MCF 10A (cell line): ENCODE measurements around the gene HSP90AA1. TPM values are rescaled to one million over a fixed set of nuclear protein-coding genes. Genes with fewer than 3 reads are reported as not detected.

Experiments used
- BruUV-seq: library from RNA; stranded (reverse); fragments of 400-500 nt; replicated peaks from 2 replicates; lab custom pipeline; 2021; lab: Mats Ljungman, UMichigan
- CTCF ChIA-PET: fragments of 300-600 bp; sonication (Branson Sonifier 250); formaldehyde crosslinking; extraction: SDS; loops from one replicate; lab custom pipeline; 2021; ENCODE audit warnings: antibody characterized with exemption, inconsistent platforms; lab: Yijun Ruan, JAX
- POLR2A ChIA-PET: fragments of 300-600, 350-650 bp; sonication (Branson Sonifier 250); formaldehyde crosslinking; extraction: SDS; loops from one replicate; lab custom pipeline; 2020; ENCODE audit warnings: antibody characterized with exemption, inconsistent platforms; lab: Yijun Ruan, JAX
- DNase-seq: peaks from one replicate; pipeline ENCODE4 v3.0.0-alpha.2; 2018; ENCODE audit not compliant: unreplicated experiment
- H3K27ac Mint-ChIP-seq: one replicate; pipeline ENCODE4 v1.8.0; 2022; ENCODE audit warnings: mild to moderate bottlenecking, low read depth, mixed read lengths; ENCODE audit not compliant: unreplicated experiment
- H3K27me3 Mint-ChIP-seq: one replicate; pipeline ENCODE4 v1.8.0; 2022; ENCODE audit warnings: mixed read lengths; ENCODE audit not compliant: insufficient read depth, unreplicated experiment
- H3K36me3 Mint-ChIP-seq: one replicate; pipeline ENCODE4 v1.8.0; 2022; ENCODE audit warnings: mild to moderate bottlenecking, moderate library complexity, mixed read lengths; ENCODE audit not compliant: insufficient read depth, unreplicated experiment
- H3K4me1 Mint-ChIP-seq: one replicate; pipeline ENCODE4 v1.8.0; 2022; ENCODE audit warnings: mixed read lengths; ENCODE audit not compliant: insufficient read depth, unreplicated experiment
- H3K4me3 Mint-ChIP-seq: one replicate; pipeline ENCODE4 v1.8.0; 2022; ENCODE audit warnings: mild to moderate bottlenecking, moderate library complexity, mixed read lengths; ENCODE audit not compliant: unreplicated experiment
- H3K9me3 Mint-ChIP-seq: one replicate; pipeline ENCODE4 v1.8.0; 2022; ENCODE audit warnings: mixed read lengths; ENCODE audit not compliant: unreplicated experiment
- intact Hi-C: fragments of 100-400 bp; cut with micrococcal nuclease; formaldehyde crosslinking; loops from 2 replicates; pipeline ENCODE4 v1.14.1; 2022
- total RNA-seq: library from RNA; stranded (reverse); gene quantifications from 2 replicates; pipeline ENCODE4 v1.2.3, GENCODE V29; 2022
- TF ChIP-seq, protein P1 (sequence below): fragments of 200-600 bp; IDR thresholded peaks from one replicate; pipeline ENCODE4 v1.8.0; 2022; ENCODE audit warnings: antibody characterized with exemption, mild to moderate bottlenecking; ENCODE audit not compliant: unreplicated experiment

HSP90AA1 gene
- total RNA-seq, 1 experiment from 2014 or later = 296 TPM

DNA sequence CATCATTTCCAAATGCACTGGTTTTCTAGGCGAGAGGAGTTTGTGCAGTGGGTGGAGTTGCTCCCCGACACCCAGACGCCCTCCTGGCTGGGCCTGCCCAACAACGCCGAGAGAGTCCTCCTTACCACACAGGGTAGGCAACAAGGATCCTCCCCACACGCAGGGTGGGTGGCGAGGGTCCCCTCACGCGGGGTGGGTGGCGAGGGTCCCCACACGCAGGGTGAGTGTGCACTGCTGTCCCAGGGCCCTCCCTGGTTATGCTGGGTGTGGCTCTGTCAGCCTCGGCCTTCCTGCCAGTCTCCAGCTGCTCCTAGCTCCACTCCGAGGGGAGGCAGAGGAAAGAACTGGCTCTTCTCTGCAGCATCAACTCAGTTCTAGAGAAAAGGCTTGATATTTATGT is 42.3 kb downstream of the HSP90AA1 start:
- Mint-ChIP-seq H3K36me3 (peaks cover 99% of the 10 kb centered on the region), H3K4me1 (no peaks in the 10 kb centered on the region), H3K9me3 (no peaks in the 10 kb centered on the region), H3K27me3 (no peaks in the 10 kb centered on the region), H3K27ac (no peak overlapping the region), H3K4me3 (no peak overlapping the region)
- DNase-seq = no peak
- intact Hi-C loops = no loop called here
- POLR2A ChIA-PET = interaction anchor here (0.7 to 1.5 kb wide), 2 partner anchors 16 to 83 kb away, joined by 3 to 4 read pairs; no protein-coding TSS in a partner anchor
- CTCF ChIA-PET = no interaction called here
- TF ChIP-seq, protein P1, sequence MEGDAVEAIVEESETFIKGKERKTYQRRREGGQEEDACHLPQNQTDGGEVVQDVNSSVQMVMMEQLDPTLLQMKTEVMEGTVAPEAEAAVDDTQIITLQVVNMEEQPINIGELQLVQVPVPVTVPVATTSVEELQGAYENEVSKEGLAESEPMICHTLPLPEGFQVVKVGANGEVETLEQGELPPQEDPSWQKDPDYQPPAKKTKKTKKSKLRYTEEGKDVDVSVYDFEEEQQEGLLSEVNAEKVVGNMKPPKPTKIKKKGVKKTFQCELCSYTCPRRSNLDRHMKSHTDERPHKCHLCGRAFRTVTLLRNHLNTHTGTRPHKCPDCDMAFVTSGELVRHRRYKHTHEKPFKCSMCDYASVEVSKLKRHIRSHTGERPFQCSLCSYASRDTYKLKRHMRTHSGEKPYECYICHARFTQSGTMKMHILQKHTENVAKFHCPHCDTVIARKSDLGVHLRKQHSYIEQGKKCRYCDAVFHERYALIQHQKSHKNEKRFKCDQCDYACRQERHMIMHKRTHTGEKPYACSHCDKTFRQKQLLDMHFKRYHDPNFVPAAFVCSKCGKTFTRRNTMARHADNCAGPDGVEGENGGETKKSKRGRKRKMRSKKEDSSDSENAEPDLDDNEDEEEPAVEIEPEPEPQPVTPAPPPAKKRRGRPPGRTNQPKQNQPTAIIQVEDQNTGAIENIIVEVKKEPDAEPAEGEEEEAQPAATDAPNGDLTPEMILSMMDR = no peak
- no TSS peak for BruUV-seq

DNA sequence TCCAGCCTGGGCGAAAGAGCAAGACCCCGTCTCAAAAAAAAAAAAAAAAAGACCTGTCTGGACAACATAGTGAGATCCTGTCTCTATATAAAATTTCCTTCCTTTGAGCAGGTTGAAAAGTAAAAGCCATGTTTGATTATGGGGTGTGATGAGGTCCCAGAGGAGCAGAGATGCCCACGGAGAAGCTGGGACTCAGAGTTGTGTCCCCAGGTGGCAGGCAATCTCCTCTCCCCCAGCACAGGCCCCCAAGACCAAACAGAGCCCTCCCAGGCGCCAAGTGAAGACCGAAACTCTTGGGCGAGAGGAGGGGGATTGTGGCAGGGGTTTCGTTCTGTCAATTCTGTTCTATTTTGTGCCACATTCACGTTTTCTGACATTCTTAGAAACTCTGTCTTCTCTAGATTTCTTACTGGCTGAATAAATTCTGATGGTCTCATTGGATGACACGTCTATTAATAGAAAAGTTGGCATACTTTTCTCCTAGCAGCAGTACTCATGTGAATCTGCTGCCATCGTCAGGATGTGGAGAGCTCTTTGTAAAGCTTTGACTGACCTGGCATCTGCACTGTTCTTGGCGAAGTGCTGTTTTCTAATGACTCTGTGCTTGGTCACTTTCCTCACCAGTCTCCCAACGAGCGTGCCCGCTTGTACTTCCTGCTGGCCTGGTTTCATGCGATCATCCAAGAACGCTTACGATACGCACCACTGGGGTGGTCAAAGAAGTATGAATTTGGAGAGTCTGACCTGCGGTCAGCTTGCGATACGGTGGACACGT is 43.4 kb downstream of the HSP90AA1 start:
- Mint-ChIP-seq H3K4me3 (no peak overlapping the region), H3K27ac (no peak overlapping the region), H3K4me1 (no peaks in the 10 kb centered on the region), H3K9me3 (no peaks in the 10 kb centered on the region), H3K36me3 (peaks cover 99% of the 10 kb centered on the region), H3K27me3 (no peaks in the 10 kb centered on the region)
- BruUV-seq = no TSS peak
- ChIA-PET CTCF (no interaction called here), POLR2A (interaction anchor here (0.6 kb wide), 1 partner anchor 19 kb away, joined by 3 read pairs; no protein-coding TSS in a partner anchor)
- intact Hi-C loops = no loop called here
- TF ChIP-seq, protein P1 = no peak
- no peak for DNase-seq

DNA sequence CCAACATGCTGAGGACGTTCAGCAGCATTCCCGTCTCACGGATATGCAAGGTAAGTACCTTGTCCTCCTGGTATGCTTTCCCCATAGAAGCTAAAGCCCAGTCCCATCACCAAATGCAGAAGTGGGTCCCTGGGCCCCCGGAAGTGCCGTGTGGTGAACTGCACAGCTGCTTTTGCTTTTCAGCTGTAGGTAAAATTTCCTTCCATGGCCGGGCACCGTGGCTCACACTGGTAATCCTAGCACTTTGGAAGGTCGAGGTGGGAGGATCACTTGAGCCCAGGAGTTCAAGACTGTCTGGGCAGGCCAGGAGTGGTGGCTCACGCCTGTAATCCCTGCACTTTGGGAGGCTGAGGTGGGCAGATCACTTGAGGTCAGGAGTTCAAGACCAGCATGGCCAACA is 44.1 kb downstream of the HSP90AA1 start:
- DNase-seq = no peak
- Mint-ChIP-seq H3K27ac (no peak overlapping the region), H3K9me3 (no peaks in the 10 kb centered on the region), H3K4me3 (no peak overlapping the region), H3K36me3 (peaks cover 99% of the 10 kb centered on the region), H3K4me1 (no peaks in the 10 kb centered on the region), H3K27me3 (no peaks in the 10 kb centered on the region)
- no TSS peak for BruUV-seq
- intact Hi-C loops = no loop called here
- ChIA-PET CTCF (no interaction called here), POLR2A (no interaction called here)
- TF ChIP-seq, protein P1 = no peak

DNA sequence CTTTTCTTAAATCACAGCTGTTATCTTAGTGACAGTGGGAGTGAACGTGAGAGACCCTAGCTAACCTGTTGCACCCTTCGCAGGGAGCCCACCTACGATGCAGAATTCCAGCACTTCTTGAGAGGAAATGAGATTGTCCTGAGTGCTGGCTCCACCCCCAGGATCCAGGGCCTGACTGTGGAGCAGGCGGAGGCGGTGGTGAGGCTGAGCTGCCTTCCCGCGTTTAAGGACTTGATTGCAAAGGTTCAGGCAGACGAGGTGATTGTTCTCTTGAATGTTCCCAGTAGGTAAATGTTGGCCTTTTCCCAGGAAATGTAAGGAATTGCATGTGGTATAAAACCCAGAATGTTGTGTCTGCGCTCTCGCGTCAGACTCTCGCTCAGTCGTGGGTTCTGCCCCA is 46.7 kb downstream of the HSP90AA1 start:
- intact Hi-C loops = no loop called here

More for the DNA sequence above, 46.7 kb downstream of the HSP90AA1 start:
- TF ChIP-seq, protein P1 = no peak
- H3K27ac Mint-ChIP-seq = no peak overlapping the region
- no peak overlapping the region for H3K4me3 Mint-ChIP-seq
- H3K9me3 Mint-ChIP-seq = no peaks in the 10 kb centered on the region
- no TSS peak for BruUV-seq
- POLR2A ChIA-PET = no interaction called here
- H3K36me3 Mint-ChIP-seq = peaks cover 99% of the 10 kb centered on the region
- CTCF ChIA-PET = no interaction called here
- DNase-seq = no peak
- no peaks in the 10 kb centered on the region for H3K27me3 Mint-ChIP-seq
- H3K4me1 Mint-ChIP-seq = no peaks in the 10 kb centered on the region
